ENCODE measurements around the gene YIPF7. TPM values are rescaled to one million over a fixed set of nuclear protein-coding genes. Genes with fewer than 3 reads are reported as not detected.

The YIPF7 gene
- total RNA-seq, 4 donors from 2014 or later: not detected

GRCh38 chr4:44660396-44660795, 9.0 kb upstream of the YIPF7 start:
- TF ChIP-seq, protein P1, sequence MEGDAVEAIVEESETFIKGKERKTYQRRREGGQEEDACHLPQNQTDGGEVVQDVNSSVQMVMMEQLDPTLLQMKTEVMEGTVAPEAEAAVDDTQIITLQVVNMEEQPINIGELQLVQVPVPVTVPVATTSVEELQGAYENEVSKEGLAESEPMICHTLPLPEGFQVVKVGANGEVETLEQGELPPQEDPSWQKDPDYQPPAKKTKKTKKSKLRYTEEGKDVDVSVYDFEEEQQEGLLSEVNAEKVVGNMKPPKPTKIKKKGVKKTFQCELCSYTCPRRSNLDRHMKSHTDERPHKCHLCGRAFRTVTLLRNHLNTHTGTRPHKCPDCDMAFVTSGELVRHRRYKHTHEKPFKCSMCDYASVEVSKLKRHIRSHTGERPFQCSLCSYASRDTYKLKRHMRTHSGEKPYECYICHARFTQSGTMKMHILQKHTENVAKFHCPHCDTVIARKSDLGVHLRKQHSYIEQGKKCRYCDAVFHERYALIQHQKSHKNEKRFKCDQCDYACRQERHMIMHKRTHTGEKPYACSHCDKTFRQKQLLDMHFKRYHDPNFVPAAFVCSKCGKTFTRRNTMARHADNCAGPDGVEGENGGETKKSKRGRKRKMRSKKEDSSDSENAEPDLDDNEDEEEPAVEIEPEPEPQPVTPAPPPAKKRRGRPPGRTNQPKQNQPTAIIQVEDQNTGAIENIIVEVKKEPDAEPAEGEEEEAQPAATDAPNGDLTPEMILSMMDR (IDR thresholded peaks at IDR 0.05; ENCODE audit: low read depth): no peak

DNA sequence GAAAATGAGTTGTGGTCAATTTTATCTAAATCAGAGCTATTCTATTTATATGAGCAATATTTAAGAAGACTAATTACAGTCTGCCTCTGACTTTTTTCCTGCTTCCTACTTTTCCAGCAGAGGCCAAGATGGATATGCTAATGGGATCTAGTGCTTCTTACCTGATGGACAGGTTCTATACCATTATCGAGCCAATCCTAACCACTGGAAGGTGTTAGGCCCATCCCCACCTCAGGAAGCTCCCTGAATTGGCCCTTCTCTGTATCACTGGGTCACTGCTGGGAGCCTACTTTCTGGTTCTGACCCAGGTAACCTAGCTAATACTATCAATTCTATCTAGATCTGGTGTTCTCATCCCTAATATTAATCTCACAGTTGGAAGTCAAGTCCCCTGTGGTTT, 577 bp upstream of the YIPF7 start:
- TF ChIP-seq, protein P1 (IDR thresholded peaks at IDR 0.05; ENCODE audit: low read depth): no peak

GRCh38 chr4:44646151-44646550, 5.3 kb downstream of the YIPF7 start:
- TF ChIP-seq, protein P1 (IDR thresholded peaks at IDR 0.05; ENCODE audit: low read depth): no peak

- TF ChIP-seq, protein P1 (IDR thresholded peaks at IDR 0.05; ENCODE audit: low read depth): no peak
Measured at GRCh38 chr4:44638091-44638490, 13.3 kb downstream of the YIPF7 start.

GRCh38 chr4:44632733-44633132, 18.7 kb downstream of the YIPF7 start:
- TF ChIP-seq, protein P1 (IDR thresholded peaks at IDR 0.05; ENCODE audit: low read depth): no peak

DNA sequence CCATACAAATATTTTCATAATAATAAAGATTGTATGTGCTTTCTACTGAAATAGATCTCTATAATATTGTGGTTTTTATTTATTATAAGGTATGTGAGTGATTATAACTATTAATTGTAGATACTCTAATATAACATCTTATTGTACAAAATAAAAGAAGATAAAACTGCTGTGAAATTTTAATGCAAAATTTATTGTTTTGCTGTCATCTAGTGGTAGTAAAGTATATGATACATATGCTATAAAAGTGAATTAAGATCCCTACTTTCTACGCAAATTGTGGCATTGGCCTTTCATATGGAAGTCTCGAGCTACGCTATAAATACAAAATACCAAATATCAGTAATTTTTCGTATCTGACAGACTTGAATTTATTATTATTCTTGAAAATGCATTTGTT, 19.3 kb downstream of the YIPF7 start:
- TF ChIP-seq, protein P1 (IDR thresholded peaks at IDR 0.05; ENCODE audit: low read depth): no peak

GRCh38 chr4:44629280-44629866, 22.1 kb downstream of the YIPF7 start:
- TF ChIP-seq, protein P1 (IDR thresholded peaks at IDR 0.05; ENCODE audit: low read depth): no peak

All from subcutaneous adipose tissue (tissue), 4 donors.